Measurements from ENCODE around the gene LYRM4.

LYRM4 gene

DNA sequence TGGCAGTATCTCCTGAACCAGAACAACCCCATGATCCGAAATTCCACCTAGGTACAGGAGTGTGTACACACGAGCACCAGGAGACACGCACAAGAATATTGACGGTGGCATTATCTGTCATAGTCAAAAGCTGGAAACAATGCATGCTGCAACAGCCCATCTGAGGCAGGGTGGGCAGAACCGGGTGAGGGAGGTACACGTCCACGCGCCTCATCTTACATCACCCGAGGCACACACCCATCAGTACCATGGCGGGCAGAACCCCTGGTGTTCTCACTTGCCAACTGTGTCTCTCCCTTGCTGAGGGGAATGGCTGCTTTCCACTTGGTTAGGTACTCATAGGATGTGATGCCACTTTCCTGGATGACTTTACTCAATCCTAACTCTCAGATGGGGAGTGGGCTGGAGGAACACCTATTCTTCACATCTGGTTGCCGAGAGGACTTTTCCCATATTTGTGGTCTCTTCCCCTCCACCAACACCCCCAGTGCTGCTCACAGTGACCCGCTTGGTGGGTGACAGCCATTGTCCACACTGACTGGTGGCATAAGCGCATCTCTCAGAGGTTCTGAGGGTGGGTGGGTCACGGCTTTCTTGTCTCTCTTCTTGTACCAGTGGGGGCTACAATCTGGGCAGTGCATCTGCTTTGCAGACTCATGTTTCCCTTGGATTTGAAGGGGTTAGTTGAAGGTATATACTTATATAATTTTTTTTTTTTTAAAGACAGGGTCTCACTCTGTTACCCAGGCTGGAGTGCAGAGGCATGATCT is 162.1 kb downstream of the LYRM4 start:
- DNase-seq (ENCODE audit: low spot score): no peak

DNA sequence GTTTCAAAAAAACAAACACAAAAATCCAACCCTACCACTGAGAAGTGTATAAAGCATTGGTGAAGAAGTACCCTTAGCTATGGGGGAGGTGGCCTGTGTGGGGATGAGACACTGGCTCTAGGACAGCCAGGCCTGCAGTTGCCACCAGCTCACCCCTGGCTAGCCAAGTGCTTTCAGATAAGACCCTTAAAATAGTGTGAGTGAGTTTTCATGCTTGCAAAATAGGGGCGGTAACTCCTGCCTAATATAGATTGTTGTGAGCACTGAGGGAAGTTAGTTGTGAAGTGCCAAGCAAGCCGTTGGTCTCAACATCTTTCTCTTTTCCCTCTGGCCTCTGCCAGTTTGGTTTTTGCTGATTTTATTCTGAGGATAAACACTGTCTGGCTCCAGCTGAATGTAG is 164.3 kb downstream of the LYRM4 start:
- no peak for DNase-seq (ENCODE audit: low spot score)

DNA sequence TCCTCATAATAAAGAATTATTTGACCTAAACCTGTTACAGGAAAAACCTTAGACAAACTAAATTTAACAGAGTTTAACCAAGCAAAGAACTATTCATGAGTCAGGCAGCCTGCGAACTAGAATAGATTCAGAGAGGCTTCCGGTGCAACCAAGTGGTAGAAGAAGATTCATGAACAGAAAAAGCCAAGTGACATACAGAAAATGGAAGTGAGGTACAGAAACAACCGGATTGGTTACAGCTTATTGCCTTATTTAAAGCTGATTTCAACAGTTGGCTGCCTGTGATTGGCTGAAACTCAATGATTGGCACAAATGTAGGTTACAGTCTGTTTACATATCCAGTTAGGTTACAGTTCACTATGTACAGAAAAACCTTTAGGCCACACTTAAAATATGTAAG is 165.5 kb downstream of the LYRM4 start:
- DNase-seq (ENCODE audit: low spot score): no peak

DNA sequence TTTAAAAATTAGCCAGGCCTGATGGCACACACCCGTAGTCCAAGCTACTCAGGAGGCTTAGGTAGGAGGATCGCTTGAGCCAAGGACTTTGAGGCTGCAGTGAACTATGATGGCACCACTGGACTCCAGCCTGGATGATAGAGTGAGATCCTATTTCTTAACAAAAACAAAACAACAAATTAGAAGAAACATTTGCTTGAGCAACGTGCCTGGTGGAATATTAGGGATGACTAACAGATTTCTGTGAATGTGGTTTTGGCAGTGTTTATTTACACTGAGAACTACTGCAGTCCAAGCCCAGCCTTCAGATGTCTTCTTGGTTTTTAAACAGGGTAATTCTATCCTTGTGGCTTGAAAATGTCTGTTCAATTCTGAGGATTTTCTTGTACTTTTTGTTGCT is 166.4 kb downstream of the LYRM4 start:
- no peak for DNase-seq (ENCODE audit: low spot score)

DNA sequence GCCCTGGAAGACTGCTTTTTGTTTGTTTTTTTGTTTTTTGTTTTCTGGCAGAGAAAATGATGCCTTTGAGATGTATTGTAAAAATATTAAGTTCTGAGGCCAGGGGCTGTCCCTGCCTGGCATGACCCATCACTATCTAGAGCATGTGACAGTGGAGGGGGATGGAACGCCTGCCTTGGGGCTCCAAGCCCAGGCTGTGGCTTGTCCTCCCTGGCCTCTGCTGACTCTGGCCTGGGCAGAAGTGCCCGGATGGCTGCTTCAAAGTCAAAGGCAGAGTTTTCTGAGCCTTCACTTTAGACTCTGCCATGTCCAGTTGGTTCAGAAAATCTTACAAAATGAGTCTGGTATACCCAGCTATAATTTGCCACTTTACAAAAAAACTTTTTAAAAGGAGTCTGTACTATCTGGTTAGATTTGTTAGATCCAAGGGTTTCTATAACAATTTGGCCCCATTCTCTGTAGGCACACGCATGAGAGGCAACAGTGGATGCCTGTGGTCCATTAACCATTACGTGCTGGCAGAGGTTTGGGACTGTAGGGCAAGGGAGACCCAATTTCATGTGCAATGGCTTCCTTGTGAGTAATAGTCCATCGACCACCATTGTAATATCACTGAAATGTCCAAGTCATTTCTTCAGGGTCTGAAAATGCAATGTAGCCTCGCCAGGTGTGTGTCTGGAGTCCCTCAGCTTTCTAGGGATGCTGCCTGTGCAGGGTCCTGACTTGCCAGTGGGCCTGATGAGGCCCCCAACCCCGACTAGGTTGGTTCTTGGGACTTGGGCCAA is 167.3 kb downstream of the LYRM4 start:
- no peak for DNase-seq (ENCODE audit: low spot score)

DNA sequence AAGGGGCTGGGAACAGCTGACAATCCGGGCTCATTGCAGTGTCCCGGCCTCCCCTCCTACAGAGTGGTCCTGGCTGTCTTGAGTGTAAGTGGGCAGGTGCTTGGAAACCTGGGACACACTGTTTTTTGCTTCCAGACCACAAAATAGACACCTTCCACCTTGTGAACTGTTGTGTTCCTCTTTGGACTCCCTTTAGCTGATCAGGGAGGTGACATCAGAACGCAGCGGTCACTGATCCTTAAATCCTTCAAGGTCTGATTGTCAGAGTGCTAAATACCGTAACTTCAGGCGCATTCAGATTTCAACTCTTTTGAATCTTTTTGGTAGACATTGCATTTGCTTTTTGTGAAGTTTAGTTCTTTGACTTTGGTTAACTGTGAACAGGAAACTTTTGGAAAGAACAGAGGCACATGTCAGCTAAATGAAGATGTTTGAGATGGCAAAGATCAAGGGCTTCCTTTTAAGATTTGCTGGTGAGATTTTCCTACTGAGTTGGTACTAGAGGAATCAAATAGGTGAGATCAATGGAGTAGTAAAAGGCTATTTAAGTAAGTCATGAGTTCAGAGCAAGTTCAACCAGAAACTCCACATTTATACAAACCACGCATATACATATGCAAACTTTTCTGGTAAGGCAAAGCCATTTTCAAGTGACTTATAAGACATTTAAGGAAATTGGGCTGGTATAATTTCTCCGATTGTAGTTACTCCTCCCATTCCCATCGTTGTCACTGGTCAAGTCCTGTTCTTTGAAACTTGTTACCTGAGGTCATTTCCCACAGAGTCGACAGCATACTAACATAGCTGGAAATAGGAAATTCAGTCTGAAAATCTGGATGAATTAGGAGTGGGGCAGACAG is 169.3 kb downstream of the LYRM4 start:
- DNase-seq (ENCODE audit: low spot score): no peak

DNA sequence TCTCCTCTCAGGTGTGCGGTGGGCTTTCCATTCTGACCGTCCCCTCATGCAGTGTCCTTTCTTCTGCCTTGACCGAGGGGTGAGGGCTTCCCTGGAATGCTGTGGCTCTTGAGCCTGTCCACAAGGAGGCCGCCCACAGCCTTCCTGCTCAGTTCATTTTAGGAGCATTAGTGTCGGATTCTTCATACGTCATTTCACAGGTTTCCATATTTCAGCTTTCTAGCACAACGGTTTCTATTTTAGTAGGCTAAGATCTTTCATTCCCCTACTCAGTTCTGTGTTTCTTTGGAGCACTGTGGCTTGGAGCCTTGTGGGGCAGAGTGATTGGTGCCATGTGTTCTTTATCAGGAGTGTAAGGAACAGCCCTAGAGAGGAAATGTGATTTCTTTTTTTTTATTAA is 170.1 kb downstream of the LYRM4 start:
- no peak for DNase-seq (ENCODE audit: low spot score)

DNA sequence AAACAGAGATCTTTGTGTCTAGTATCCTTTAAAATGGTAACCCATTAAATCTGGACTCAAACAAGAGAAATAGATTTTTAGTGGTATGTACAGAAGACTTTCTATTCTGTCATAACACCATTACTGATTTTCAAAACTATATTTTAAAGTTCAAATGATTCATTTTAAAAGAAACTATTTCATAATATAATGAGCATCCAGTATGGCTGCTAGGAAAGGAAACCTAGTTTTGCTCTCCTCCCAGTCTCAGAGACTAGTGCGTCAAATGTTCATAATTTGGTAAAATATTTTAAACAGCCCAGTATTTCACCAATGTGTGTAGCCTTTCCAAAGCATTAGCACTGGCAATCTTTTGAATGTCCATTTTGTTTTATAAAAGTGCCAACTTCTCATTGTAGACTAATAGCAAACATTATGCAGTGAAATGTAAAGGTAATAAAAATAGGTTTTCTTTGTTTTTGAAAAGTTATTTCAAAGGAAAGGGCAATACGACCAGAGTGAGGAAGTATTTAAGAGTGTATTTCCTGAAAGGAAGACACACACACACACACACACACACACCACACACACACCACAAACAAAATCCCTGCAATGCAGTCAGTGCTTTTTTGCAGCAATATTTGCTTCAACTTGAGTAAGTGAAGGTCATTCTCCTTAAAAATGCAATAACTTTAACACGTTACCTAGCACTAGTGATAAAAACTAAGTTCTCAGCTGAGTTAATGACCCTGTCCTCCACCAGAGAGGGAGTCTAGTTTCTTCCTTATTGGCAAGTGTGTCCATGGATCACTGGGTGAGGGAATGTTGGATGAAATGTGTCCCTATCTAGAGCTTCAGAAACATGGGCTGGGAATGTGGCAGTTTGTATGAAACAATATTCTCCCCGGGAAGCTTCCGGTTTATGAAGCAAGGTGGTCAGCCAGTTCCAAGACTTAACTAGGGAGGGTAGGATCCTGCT is 171.0 kb downstream of the LYRM4 start:
- DNase-seq (ENCODE audit: low spot score): no peak

DNA sequence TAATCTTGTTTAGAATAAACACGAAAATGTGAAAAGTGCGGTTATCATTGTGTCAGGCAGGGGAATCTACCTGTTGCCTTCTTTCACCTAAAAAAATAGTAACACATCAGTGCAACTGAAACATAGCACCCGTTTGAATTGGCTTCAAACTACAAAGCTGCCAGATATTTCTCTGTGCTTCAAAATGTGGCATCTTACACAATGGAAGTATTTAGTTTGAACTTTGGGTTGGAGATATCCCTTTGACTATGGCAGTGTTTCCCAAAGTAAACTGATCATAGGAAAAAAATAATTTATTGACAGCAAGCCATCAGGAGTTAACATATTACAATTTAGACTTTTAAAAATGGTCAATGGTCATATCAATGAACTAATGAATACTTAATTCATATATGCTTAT is 172.0 kb downstream of the LYRM4 start:
- DNase-seq (ENCODE audit: low spot score): no peak

DNA sequence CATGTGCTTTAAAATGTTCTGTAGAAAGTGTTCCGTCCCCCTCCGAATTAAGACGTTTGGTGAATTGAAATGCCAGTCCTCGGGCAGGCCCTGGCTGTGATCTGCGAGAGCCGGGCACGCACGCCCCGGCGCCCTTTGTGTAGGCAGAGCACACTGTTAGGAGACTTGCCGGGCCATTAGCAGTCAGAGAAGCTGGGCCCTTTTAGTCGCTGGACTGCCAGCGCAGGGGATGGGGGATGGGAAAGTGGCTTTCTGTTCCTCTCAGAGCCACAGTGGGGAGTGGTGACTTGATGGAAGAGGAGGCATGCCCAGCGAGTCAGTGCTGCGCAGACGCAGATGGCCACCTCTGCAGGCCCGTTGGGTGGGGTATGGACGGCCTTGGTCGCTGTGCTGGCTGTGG is 173.4 kb downstream of the LYRM4 start:
- DNase-seq (ENCODE audit: low spot score): no peak

DNA sequence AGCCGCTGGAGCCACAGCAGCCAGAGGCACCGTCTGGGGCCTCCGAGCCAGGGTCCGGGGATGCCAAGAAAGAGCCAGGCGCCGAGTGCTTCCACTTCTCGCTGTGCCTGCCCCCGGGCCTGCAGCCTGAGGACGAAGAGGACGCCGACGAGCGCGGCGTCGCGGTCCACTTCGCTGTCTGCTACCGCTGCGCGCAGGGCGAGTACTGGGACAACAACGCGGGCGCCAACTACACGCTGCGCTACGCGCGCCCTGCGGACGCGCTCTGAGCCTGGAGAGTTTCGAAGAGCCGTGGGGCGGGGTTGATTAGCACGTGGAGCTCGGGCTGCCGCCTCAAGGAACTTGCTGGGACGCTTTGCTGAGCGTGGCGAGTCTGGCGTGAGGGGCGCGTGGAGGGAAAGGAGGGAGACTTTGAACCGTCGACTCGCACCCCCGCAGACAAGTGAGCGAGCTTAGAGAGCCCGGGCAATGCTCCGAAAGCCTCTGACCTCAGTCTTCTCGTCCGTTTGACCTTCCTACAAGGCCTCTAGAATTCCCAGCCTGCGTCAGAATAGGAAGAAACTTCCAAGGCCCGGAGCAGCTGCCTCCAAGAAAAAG is 174.4 kb downstream of the LYRM4 start:
- no peak for DNase-seq (ENCODE audit: low spot score)

DNA sequence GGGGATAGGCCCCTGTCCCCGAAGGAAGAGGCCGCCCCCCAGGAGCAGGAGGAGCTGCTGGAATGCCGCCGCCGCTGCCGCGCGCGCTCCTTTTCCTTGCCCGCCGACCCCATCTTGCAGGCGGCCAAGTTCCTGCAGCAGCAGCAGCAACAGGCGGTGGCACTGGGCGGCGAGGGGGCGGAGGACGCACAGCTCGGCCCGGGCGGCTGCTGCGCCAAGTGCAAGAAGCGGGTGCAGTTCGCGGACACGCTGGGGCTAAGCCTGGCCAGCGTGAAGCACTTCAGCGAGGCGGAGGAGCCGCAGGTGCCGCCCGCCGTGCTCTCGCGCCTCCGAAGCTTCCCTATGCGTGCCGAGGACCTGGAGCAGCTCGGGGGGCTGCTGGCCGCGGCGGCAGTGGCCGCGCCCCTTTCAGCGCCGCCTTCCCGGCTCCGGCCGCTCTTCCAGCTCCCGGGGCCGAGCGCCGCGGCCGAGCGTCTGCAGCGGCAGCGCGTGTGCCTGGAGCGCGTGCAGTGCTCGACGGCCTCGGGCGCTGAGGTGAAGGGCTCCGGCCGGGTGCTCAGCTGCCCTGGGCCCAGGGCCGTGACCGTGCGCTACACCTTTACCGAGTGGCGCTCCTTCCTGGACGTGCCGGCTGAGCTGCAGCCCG is 175.0 kb downstream of the LYRM4 start:
- no peak for DNase-seq (ENCODE audit: low spot score)

DNA sequence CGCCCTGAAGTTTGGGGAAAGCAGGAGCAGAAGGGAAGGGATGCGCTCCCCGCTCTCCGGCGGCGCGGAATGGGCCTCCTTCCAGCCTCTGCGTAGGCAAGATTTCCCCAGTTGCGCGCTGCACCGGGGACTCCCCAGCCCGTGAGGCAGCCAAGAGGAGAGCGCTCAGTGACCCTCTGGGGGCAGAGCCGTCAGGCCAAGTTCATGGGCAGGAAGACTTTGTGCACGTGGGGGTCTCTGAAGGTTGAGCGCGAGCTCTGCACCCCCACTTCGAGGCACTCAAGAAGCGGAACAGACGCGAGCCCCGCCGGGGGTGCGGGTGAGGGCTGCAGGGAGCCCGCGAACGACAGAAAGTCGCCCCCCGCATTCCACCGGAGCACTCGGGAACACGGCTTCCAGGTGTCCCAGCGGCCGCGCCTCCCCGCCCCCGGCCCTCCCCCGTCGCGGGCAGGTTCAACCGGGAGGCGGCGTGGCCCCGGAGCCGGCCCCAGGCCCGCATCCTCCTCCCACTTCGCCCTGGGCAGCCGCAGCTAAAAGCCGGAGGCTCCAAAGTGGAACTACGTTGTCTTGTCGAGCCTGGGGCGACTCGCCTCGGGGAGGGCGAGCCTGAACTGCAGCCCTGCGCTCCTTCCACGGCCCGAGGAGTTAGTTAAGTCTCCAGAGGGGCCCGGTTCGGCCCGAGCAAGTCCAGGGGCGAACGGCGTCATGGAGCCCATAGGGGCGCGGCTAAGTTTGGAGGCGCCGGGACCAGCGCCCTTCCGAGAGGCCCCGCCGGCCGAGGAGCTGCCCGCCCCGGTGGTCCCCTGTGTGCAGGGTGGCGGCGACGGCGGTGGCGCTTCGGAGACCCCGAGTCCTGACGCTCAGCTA is 175.7 kb downstream of the LYRM4 start, which contains the start of gene PPP1R3G:
Gene PPP1R3G, plus strand, starts transcription at position 561 of the 867 bp plus-strand sequence. Its CDS starts 145 bp downstream, at position 706.
- DNase-seq (ENCODE audit: low spot score): no peak

DNA sequence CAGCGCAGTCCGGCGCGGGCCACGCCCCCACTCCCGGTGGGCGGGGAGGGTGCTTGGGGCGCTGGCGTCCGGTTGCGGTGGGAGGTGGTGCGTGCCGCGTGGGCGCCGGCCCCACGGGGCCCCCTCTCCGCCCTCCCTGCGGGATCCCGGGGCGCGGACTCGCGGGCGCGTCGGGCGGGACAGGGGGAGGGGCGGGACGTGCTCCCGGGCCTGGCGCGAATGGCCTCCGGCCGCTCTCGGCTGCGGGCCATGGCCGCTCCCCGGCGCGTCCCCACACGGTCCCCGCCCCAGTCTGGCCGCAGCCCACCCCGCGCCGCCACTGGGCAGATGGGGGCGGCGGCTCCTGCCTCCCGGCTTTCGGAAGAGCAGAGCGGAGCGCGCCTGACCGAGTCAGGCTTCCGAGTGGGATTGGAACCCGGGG is 176.4 kb downstream of the LYRM4 start:
- DNase-seq (ENCODE audit: low spot score): no peak

DNA sequence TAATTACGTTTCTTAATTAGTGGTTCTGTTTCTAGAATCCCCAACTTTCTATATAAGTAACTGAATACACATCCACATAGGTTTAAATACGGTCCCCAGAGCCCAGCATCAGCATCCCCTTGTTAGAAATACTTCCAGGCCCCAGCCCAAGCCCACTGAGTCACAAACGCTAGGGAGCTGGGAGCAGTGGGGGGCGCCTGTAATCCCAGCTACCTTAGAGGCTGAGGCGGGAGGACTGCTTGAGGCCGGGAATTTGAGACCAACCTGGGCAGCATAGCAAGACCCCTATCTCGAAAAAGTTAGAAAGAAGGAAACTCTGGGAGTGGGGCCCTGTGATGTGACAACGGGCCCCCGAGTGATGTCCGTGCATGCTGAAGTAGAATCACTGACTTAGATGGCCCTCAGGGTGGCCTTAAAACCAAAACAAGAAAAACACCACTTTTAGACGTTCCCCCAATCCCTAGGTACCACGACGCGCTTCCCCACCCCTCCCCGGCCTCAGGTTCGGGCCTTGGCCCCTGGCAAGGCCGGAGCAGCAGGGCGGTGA is 176.9 kb downstream of the LYRM4 start:
- no peak for DNase-seq (ENCODE audit: low spot score)

DNA sequence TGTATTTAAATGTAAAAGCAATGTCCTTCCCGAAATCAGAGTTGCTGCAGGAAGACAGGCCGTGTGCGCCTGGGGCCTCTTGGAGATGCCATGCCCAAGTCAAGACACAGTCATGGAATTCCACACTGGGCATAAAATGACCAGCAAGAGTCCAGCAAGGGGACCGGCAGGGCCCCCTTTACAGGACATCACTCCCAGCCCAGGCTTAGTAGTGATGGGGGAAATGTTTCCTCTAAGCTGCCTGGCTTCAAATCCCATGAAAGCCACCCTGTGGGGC is 177.5 kb downstream of the LYRM4 start:
- no peak for DNase-seq (ENCODE audit: low spot score)

DNA sequence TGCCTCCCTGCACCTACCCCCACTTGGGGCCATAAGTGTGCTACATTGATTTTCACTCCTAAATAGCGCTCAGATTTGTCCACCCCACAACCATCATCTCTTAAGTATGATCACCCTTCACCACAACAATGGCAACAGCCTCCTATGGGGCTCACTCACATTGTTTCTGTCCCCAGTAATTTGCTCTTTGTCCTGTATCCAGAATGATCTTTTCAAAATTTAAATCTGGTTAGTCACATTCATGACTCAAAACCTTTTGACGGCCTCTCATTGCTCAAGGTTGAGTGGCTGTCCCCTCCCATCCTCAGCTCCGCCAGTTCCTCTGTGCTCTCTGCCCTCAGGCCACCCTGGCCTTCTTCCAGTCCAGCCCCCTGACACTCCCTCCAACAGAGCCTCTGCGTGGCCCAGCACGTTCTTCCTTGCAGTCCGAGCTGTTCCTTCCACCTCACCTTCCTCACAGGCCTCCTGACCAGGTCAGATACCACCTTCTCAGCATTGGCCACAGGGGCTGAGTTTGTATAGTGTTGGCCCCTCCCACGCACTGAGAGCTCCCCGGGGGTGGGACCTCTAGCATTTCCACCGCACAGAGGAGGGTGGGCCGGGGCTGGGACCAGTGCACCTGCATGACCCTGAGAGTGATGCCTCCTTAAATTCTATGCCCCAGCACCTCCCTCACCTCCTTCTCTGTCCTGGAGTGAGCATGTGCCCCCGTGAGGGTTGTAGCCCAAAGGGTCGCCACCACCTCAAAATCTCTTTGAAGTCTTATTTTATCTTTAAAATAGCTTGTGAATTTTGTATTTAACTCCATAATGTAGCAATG is 178.1 kb downstream of the LYRM4 start:
- no peak for DNase-seq (ENCODE audit: low spot score)

DNA sequence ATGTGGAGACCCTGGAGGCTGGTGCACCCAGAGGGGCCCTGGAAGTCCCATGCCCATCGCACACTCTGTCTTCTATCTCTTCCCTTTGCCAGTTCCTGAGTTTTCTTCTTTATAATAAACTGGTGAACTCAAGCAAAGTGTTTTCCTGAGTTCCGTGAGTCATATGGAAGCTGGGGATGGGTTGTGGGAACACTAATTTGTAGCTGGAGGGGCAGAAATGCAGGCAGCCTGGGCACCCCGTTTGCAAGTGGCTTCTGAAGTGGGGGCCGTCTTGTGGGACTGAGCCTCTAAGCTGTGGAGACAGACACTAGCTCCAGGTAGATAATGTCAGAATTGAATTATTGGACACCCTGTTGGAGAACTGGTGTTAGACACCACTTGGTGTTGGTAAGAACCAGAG is 178.8 kb downstream of the LYRM4 start:
- DNase-seq (ENCODE audit: low spot score): no peak

Data from hematopoietic multipotent progenitor cell treated with erythropoietin and hydrocortisone succinate and interleukin-3 and kit ligand, for 17 days (in vitro differentiated cells).